SU-DHL-6 (cell line): ENCODE measurements around the gene SCN8A.

Experiments
- EZH2phosphoT487 ChIP-seq: fragments of 200-600 bp; sonication (generic), shearing (Covaris generic); conservative IDR thresholded peaks from 2 replicates; pipeline ENCODE4 v1.6.1; 2018; ENCODE audit warnings: mild to moderate bottlenecking, antibody characterized with exemption, low read length, moderate library complexity, mixed read lengths
- TF ChIP-seq, protein P1 (sequence below): fragments of 200-600 bp; sonication (generic); IDR thresholded peaks from one replicate; pipeline ENCODE4 v1.5.1; 2017; ENCODE audit warnings: antibody characterized with exemption, mild to moderate bottlenecking, low read length, moderate library complexity; ENCODE audit not compliant: insufficient read depth, poor library complexity, severe bottlenecking

DNA sequence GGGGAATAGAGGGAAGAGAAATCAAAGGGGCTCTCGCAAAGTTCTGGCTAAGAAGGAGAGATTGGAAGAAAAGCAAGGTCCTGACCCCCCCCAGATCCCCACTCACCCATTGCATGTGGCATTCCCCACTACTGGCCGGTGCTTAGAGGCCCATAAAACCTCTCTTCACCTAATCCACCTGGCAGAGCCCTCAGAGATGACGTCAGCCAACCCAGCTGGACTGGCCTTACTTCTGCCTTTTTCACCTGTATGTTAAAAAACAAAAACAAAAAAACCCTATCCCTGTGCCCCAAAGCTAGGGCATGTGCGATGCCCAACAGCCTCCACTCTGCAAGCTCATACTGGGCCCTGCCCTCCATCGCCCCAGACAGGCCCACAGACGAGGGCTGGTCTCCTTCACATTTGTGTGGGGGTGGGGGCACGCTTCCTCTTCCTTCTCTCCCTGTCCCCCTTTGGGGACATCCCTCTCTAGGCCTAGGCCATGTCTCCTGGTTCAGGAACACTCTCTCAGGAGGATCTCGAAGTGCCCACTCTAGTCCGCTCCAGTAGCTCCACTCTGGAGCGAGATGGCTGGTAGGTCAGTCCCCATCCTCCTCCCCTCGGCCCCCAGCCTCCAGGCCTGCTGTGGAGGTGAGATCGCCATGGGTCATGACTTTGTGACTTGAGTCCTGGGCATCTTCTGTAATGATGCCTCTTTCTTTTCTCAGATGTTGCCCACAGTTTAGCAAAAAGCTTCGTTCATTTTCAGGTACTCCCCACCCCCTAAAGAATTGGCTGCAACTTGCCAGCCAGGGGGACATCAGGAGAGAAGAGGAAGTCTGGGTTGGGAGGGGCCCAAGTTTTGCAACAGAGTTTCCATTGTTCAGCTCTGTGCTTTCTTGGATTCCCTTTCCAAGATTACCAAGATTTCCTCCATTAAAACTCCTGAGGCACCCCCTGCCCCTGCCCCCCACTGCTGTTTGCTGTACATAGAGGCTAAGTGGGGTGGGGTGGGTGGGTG is 220.5 kb downstream of the SCN8A start:
- TF ChIP-seq EZH2phosphoT487: no peak
- TF ChIP-seq, protein P1, sequence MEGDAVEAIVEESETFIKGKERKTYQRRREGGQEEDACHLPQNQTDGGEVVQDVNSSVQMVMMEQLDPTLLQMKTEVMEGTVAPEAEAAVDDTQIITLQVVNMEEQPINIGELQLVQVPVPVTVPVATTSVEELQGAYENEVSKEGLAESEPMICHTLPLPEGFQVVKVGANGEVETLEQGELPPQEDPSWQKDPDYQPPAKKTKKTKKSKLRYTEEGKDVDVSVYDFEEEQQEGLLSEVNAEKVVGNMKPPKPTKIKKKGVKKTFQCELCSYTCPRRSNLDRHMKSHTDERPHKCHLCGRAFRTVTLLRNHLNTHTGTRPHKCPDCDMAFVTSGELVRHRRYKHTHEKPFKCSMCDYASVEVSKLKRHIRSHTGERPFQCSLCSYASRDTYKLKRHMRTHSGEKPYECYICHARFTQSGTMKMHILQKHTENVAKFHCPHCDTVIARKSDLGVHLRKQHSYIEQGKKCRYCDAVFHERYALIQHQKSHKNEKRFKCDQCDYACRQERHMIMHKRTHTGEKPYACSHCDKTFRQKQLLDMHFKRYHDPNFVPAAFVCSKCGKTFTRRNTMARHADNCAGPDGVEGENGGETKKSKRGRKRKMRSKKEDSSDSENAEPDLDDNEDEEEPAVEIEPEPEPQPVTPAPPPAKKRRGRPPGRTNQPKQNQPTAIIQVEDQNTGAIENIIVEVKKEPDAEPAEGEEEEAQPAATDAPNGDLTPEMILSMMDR: no peak
